NCI-H446 treated with DMSO at 0.1 percent for 48 hours (cell line): ENCODE data around the gene SMCHD1.

Experiments
- DNase-seq: peaks from one replicate; lab custom pipeline; 2025; lab: John Stamatoyannopoulos, UW

Gene SMCHD1

DNA sequence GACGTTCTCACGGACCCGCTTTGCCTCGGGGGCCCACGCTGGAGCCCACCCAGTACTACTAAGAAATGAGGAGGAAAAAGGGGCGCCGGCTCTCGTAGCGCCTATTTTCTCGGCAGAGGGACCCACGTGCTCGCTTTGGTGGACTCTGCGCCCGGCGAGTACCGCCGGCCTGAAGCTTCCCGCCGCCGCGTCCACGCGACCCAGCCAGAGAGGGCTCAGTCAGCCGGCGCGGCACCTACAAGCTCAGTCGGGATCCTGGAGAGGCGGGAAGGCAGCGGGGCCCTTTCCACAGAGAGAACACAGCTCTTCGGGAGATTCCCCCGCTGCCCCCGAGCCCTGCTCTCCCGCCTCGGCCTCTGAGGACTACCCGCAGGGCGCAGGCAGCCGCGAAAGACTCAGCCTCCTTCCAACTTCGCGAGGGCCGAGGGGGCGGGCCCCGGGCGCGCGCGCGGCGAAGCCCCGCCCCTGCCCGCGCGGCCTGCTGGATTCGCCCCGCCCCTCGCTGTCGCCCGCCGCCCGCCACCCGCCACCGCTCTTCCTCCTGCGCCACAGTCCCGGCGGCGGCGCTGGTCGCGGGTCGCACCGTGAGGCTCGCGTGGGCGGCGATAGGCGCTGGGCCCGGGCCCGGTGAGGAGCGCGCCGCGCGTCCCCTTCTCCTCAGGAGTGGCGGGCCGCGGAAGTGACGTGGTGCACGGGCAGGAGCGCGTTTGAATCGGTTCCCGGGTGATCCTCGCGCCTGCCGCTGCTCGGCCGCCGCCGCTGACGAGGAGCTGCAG is at the start of gene SMCHD1:
SMCHD1 (plus strand) TSS at position 549 of the 776 bp plus-strand sequence. CDS start 350 bp downstream, outside the sequence.
- DNase-seq = peak; percentile 81

DNA sequence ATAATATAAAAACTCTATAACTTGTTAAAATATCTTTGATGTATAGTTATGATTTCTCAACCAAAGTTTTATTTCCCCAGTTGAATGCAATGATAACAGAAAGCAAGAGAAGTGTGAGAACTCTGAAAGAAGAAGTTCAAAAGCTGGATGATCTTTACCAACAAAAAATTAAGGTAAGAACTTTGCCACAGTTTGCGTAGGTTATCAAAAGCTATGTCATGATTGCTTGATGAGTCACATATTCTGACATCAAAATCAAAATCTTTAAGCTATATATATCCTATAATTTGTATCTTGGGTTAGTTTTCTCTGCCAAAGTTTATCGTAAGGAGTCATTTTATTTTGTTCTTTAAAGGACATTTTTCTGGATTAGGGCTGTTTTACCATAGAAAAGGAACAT is 49.2 kb upstream of the SMCHD1 start:
- DNase-seq = no peak

DNA sequence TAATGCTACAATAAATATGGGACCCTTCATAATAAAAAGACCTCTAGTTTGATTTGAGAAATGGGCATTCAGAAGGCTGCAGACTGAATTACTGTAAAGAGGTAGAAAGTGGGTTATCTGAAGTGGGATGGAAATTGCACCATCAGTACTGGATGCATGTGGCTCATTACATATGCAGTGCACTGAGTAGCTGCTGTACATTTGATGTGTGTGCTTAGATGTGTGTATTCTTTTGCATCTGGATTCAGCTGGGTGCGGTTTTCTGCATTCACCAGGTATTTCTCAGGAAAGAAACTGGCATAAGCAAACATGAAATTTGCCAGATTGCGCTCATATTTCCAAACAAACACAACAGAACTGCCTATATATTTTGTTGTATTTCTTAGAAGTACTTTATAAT is 45.9 kb upstream of the SMCHD1 start:
- DNase-seq = no peak

DNA sequence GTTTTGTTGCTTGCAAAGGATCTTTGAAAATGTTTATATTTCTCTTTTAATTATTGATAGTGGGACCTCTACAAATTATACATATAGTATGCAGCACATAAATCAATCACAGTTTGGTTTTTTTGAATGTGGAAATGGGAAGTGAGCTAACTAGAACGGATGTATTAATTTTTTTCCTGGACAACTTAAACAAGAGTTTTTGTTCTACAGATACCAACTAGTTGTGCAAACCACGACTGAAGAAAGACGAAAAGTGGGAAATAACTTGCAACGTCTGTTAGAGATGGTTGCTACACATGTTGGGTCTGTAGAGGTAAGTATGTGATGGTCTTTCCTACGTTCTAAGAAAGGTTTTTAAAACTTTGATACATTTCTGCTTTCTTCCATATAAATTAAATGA is 45.0 kb upstream of the SMCHD1 start:
- no peak for DNase-seq

DNA sequence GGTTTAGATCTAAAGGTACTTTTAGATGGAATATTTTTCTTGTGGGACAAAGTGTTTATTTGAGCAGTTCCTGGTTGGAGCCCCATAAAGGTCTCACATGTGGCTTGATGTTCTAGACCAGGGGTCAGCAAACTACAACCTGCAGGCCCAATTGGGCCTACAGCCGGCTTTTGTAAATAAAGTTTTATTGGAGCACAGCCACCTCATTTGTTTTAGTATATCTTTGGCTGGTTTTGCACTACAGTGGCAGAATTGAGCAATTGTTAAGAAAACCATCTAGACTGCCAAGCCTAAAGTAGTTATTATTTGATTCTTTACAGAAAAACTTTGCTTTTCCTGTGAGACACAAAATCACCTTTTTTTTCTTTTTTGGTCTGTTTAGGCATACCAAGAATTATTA is 42.5 kb upstream of the SMCHD1 start:
- no peak for DNase-seq

DNA sequence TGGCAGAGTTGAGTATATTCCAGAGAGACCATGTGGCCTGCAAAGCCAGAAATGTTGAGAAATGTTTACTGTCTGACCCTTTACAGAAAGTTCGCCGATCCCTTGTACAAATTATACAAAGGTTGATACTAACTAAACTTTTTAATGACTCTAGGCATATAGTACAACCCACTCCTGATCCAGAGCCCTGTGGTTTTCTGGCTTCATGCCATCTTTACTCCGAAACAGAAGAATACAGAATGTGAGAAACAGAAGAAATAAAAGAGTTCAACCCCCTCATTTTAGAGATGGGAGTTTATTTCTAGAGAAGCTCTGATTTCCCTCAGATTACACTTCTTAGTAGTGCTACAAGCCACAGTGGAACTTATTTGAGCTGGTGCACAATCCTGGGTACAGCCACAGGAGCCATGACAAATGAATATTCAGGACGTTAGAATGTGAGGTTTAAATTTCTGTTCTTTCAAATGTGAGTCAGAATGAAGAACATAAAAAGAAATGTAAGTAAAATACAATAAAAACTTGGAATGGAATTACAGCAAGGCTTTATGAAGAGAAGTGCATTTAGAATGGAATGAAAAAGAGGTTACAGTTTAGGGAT is 38.0 kb upstream of the SMCHD1 start:
- DNase-seq = no peak

DNA sequence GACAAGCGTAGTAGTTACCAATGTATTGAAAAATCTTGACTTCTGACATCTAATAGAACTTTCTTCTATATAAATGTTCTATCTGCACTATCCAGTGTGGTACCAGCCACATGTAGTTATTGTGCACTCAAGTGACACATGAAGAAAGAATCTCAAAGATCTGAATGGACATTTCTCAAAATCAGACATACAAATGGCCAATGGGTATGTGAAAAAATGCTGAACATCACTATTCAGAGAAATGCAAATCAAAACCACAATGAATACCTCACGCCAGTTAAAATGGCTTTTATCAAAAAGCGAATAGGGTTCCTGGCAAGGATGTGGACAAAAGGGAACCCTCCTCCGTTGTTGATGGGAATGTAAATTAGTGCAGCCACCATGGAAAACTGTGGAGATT is 37.5 kb upstream of the SMCHD1 start:
- DNase-seq = no peak

DNA sequence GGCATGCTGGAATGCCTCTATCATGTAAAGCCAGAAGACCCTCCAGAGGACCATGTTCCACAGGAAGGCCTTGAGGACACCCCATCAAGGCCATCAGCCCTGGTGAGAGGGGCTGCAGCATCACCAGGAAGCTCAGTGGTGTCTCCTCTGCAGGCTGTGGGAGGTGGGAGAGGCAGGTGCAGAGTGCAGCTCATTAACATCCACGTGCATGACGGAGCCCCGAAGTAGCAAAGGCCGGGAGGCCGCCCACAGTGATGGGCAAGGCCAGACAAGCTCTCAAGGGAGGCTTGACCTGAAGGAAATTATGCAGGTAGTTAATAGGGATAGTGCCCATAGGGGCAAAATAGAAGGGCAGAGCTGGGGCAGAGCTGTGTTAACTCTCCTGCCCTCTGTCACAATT is 30.3 kb upstream of the SMCHD1 start:
- DNase-seq = no peak

DNA sequence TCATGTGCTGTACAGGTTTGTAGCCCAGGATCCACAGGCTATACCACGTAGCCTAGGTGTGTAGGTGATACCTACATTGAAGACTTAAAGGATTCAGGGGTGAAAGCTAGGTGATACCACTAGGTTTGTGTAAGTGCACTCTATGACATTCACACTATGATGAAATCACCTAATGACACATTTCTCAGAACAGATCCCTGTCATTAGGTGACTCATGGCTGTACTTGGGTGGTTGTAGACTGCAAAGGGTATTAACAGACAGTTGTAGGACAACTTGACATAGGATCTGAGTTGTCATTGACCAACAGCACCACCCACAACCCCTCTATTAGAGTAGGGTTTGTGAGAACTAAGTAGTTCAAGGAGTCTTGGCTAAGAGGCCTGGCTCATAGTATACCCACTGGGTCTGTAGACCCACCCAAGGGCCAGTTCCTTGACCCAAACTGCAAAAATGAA is 27.7 kb upstream of the SMCHD1 start:
- no peak for DNase-seq

DNA sequence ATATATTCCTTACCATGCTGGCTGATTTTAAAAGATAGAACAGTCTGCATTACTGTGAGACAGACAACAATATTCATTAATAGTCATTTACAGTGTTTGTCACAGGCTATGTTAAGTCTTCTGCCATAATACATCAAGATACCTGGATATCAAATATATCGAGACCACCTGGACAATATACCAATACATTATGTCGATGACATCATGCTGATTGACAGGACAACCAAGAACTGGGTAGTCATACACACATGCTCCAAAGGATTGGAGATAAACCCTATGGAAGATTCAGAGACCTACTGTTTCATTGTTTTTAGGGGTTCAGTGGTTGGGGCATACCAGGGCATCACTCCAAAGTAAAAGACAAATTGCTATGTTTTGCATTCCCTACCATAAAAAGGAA is 26.5 kb upstream of the SMCHD1 start:
- no peak for DNase-seq

DNA sequence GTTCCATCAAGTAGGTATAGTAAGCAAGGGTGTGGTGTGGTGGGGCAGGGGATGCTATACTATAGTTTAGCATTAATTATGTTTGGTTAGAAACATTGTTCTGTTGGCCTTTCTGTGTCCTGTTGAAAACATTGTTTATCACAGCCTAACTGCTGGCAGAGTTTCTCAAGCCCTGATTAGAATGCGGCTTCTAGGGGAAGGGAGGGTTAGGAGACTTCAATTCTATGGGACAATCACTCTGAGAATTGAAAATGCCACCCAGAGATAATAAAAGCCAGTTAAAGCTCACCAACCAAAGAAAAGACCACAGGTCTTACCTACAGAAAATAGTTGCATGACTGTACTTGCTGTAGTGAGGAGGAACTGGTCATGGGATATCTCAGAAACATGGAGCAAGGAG is 19.9 kb upstream of the SMCHD1 start:
- no peak for DNase-seq

DNA sequence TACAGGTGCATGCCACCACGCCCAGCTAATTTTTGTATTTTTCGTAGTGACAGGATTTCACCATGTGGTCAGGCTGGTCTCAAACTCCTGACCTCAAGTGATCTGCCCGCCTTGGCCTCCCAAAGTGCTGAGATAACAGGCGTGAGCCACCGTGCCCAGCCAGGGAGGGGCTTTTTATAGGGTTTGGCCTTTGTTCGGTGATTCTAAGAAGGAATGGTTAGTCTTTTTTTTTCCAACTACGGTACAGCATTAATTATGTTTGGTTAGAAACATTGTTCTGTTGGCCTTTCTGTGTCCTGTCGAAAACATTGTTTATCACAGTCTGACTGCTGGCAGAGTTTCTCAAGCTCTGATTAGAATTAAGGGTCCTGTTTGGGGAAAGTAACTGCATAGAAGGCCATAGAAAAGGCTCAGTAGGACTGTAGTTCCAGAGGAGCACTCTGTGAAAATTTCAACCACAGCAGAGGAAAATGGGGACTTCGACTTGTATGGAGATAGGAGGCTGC is 19.3 kb upstream of the SMCHD1 start:
- DNase-seq = no peak

DNA sequence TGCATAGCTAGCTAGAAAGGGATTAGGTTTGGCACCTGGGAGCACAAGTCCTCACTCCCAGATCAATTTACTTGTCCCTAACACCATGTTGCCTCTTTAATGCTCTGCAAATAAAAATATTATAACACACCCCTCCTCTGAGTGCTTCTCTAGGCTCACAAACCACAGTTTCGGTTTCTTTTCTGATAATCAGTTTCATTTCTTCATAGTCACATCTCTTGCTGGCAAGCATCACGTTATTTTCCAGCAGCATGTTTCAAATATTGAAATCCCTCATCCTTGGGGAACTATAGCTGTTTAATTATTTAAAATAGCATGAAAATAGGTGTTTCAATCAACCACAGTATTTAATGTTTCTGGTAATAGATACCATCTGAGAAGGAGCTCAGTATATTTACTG is 13.9 kb upstream of the SMCHD1 start:
- no peak for DNase-seq

DNA sequence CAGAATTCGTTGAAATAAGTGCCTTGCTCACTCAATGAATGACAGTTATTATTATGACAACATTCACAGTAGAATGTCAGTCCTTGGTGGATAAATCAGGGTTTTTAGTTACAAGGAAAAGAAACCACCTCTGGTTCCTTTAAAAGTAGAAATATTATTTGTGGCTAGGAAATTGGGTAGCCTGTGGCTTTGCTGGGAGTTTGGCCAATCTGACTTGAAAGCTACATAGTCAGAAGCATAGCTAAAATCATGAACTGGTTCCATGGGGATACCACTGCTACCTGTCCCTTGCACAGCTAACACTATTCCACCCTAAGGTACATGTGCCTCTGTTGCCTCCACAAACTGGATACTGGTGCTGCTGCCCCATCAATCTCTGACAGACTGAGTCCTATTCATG is 12.8 kb upstream of the SMCHD1 start:
- DNase-seq = no peak

DNA sequence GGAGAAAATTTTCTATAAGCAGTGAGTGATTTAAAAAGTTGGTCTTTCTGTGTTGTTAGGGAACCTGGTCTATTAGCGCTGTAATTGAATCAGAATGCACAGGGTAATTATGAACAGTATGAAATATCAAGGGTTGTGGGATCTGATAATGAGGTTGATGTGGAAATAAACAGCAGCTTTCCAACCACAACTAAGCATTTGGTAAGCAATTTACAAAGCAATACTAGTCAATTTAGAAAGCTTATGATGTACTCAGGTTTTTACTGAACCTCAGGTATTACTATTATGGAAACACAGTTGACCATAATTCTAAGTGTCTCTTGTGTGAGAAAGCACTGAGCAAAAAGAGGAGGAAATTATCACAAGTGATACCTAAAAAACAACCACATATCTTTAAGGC is 11.0 kb upstream of the SMCHD1 start:
- DNase-seq = no peak

DNA sequence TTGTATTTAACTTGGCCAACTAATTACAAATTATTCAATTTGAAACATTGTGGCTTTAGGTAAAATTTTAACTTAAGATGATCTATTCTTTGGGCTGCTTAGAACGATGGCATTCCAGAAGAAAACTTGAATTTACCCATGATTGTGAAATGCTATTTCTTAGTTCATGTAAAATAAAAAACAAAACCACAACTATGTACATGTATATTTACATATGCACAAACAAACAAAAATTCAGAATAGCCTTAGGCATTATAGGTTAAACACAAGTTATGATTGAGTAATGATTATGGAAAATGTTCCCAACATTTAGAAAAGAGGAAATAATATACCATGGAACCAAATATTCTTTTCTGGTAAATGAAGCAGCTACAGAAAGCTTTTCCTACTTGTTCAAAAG is 3.5 kb upstream of the SMCHD1 start:
- no peak for DNase-seq

DNA sequence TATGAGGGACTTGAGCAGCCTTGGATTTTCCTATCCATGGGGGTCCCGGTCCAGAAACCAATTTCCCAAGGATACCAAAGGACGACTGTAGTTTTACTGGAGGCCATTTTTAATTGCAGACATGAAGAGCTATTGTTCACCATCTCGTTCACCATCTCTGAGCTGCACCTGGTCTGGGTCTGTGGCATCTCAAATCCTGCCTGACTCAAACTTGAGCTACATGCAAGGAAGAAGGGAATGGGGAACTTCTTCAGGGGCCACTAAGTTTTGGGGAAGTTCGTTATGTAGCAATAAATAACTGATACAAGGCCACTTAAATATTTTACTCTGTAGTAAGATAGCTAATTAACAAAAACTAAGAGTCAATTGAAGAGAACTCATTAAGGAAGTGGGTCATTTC is 2.1 kb upstream of the SMCHD1 start:
- no peak for DNase-seq

DNA sequence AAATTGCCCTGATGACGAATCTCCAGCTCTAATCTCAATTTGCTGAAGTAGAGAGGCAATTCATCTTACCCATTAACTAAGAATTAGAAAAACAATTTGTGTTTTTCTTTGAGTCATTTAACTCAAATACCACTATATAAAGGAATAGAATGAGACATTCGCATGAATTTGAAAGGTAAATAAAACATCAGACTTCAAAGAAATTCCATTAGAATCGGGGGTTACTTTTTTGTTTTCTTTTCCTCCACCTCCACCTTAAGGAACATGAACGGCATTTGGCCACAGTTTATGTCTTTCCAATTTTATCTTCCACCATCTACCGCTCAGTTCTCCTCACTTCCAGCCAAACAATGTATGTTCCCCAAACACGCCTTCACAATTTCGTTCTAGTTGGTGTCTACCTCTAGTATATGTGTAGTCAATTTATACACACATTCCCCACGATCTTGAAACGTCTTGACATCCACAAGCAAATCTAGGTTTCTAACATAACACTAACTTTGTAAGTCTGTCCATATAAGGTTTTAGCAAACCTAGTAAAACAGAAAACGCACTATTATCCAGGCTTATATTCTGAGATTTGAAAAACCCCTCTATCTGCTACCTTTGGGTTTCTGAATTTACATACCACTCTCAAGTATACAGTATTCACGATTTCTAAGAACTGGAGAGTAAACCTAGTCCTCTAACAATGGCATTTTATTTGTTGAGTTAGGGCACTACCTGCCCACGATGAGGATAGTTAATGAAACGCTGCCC is 1.2 kb upstream of the SMCHD1 start:
- no peak for DNase-seq

DNA sequence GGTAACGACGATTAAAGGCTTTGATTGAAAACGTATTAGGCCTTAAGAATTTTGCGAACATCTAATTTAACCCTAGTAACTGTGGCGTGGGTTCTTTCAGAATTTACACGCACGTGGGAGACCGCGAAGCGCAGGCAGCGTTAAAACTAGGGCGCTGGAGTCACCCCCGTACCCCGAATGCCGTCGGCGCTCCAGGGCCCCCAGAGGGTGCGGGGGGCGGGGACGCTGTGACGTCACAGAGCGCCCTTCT is 673 bp upstream of the SMCHD1 start:
- no peak for DNase-seq

DNA sequence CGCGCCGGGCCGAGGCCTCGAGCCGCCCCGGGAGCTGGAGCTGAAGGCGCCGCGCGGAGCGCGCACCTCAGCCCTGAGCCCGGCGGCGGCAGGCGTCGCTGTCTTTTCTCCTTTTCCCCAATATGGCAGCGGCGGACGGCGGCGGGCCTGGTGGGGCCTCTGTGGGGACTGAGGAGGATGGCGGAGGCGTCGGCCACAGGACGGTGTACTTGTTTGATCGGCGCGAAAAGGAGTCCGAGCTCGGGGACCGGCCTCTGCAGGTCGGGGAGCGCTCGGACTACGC is 369 bp downstream of the SMCHD1 start:
- no peak for DNase-seq

DNA sequence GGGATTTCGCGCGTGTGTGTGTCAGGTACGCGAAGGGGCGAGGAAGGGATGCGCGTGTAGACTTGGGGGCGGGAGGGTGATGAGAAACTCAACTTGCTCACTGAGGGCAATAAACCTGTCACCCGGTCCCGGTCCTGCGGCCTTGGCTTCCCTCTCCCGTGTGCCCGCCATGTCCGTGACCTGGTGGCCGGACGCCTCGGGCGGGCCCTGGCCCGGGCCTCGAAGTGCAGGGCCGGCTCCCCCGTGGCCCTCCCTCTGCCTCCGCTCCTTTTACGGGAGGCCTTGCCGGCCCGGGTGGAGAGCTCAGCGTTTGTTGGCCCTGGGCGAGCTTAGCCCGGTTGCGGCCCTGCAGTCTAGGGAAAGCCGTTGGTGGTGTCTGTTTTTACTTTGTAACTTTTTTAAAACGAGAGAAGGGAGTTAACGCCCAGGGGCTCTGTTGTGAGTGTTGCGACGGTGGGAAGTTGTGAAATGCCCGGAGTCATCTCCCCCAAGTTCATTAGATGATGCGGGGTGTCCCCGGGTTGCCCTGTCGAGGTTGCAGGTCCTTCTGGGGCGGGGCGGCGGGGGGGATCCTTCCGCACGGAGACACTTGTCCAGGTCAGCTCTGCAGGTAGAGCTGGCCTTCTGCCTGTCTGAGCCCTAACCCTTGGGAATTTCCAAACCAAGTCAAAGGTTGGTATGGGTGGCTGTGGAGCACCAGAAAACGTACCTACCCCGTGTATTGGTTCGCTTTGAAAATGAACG is 883 bp downstream of the SMCHD1 start:
- DNase-seq = no peak

DNA sequence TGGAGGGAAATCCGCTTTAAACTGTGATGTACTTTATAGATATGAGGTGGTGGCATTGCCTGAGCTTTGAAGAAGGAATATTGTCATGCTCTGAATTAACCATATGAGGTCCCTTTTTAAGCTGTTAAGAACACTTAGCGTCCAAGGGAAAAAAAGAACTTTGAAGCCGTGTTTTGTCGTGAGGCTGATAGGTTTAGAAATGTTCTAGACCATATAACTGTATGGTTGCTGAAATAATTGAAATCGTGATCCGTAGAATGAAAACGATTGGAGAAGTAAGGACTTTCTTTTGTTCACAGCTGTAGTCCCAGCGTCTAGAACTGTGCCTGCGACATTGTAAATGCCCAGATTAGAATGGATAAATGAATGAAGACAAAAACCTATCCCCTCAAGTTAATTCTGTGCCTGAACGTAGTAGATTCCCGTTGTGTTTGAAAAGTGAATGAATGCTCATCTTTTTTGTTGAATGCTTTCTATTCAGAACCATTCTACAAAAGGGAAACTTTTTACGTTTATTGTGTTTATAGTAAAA is 1.5 kb downstream of the SMCHD1 start:
- DNase-seq = no peak
